ENCODE measurements around the gene PCSK6.

GRCh38 chr15:101387574-101387973, 101.9 kb downstream of the PCSK6 start:
- no peak for TF ChIP-seq FOXM1 (IDR thresholded peaks at IDR 0.05; ENCODE audit: borderline replicate concordance, low read depth)
- TF ChIP-seq CEBPB (IDR thresholded peaks at IDR 0.05), result no peak
- TF ChIP-seq, protein P1, sequence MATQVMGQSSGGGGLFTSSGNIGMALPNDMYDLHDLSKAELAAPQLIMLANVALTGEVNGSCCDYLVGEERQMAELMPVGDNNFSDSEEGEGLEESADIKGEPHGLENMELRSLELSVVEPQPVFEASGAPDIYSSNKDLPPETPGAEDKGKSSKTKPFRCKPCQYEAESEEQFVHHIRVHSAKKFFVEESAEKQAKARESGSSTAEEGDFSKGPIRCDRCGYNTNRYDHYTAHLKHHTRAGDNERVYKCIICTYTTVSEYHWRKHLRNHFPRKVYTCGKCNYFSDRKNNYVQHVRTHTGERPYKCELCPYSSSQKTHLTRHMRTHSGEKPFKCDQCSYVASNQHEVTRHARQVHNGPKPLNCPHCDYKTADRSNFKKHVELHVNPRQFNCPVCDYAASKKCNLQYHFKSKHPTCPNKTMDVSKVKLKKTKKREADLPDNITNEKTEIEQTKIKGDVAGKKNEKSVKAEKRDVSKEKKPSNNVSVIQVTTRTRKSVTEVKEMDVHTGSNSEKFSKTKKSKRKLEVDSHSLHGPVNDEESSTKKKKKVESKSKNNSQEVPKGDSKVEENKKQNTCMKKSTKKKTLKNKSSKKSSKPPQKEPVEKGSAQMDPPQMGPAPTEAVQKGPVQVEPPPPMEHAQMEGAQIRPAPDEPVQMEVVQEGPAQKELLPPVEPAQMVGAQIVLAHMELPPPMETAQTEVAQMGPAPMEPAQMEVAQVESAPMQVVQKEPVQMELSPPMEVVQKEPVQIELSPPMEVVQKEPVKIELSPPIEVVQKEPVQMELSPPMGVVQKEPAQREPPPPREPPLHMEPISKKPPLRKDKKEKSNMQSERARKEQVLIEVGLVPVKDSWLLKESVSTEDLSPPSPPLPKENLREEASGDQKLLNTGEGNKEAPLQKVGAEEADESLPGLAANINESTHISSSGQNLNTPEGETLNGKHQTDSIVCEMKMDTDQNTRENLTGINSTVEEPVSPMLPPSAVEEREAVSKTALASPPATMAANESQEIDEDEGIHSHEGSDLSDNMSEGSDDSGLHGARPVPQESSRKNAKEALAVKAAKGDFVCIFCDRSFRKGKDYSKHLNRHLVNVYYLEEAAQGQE (IDR thresholded peaks at IDR 0.05; ENCODE audit: low read depth), result no peak
- TF ChIP-seq EP300 (IDR thresholded peaks at IDR 0.05; ENCODE audit: borderline replicate concordance), result no peak
- no peak for TF ChIP-seq TCF12 (IDR thresholded peaks at IDR 0.05; ENCODE audit: low read depth)
- no peak for TF ChIP-seq YY1 (IDR thresholded peaks at IDR 0.05; ENCODE audit: low read depth)
- TF ChIP-seq RAD21 (IDR thresholded peaks at IDR 0.05; ENCODE audit: low read depth), result no peak
- no peak for TF ChIP-seq TEAD4 (IDR thresholded peaks at IDR 0.05)
- no peak for TF ChIP-seq TAF1 (IDR thresholded peaks at IDR 0.05; ENCODE audit: low read depth)
- no peak for TF ChIP-seq MAX (IDR thresholded peaks at IDR 0.05)
- no peak for TF ChIP-seq ZBTB7A (IDR thresholded peaks at IDR 0.05; ENCODE audit: low read depth)
- TF ChIP-seq, protein P2, sequence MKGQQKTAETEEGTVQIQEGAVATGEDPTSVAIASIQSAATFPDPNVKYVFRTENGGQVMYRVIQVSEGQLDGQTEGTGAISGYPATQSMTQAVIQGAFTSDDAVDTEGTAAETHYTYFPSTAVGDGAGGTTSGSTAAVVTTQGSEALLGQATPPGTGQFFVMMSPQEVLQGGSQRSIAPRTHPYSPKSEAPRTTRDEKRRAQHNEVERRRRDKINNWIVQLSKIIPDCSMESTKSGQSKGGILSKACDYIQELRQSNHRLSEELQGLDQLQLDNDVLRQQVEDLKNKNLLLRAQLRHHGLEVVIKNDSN (IDR thresholded peaks at IDR 0.05), result no peak
- TF ChIP-seq CREB1 (IDR thresholded peaks at IDR 0.05; ENCODE audit: low read depth), result no peak
- no peak for TF ChIP-seq NFIC (IDR thresholded peaks at IDR 0.05)

All from Ishikawa (cell line).